Measurements from ENCODE around the gene CXCL8.

CXCL8 gene

GRCh38 chr4:73718375-73719373, 21.7 kb upstream of the CXCL8 start:
- DNase-seq (ENCODE audit: low spot score), result no peak

GRCh38 chr4:73721435-73721834, 18.9 kb upstream of the CXCL8 start:
- no peak for DNase-seq (ENCODE audit: low spot score)

- DNase-seq (ENCODE audit: low spot score), result no peak
Measured at GRCh38 chr4:73721909-73722308, 18.5 kb upstream of the CXCL8 start.

- DNase-seq (ENCODE audit: low spot score), result no peak
Measured at GRCh38 chr4:73723023-73723422, 17.3 kb upstream of the CXCL8 start.

GRCh38 chr4:73723928-73724327, 16.4 kb upstream of the CXCL8 start:
- DNase-seq (ENCODE audit: low spot score), result no peak

- no peak for DNase-seq (ENCODE audit: low spot score)
Measured at GRCh38 chr4:73725510-73725909, 14.9 kb upstream of the CXCL8 start.

- no peak for DNase-seq (ENCODE audit: low spot score)
Measured at GRCh38 chr4:73725985-73726384, 14.4 kb upstream of the CXCL8 start.

GRCh38 chr4:73727685-73728084, 12.7 kb upstream of the CXCL8 start:
- DNase-seq (ENCODE audit: low spot score), result no peak

- DNase-seq (ENCODE audit: low spot score), result no peak
Measured at GRCh38 chr4:73728091-73728741, 12.2 kb upstream of the CXCL8 start.

- no peak for DNase-seq (ENCODE audit: low spot score)
Measured at GRCh38 chr4:73729534-73730165, 10.7 kb upstream of the CXCL8 start.

GRCh38 chr4:73730292-73730691, 10.1 kb upstream of the CXCL8 start:
- DNase-seq (ENCODE audit: low spot score), result no peak

GRCh38 chr4:73730867-73731266, 9.5 kb upstream of the CXCL8 start:
- no peak for DNase-seq (ENCODE audit: low spot score)

GRCh38 chr4:73731968-73732610, 8.3 kb upstream of the CXCL8 start:
- DNase-seq (ENCODE audit: low spot score), result no peak

GRCh38 chr4:73732759-73733431, 7.5 kb upstream of the CXCL8 start:
- DNase-seq (ENCODE audit: low spot score), result no peak

GRCh38 chr4:73734530-73735001, 5.8 kb upstream of the CXCL8 start:
- no peak for DNase-seq (ENCODE audit: low spot score)

GRCh38 chr4:73735231-73735630, 5.1 kb upstream of the CXCL8 start:
- DNase-seq (ENCODE audit: low spot score), result no peak

- DNase-seq (ENCODE audit: low spot score), result no peak
Measured at GRCh38 chr4:73741031-73741749, 821 bp downstream of the CXCL8 start.

GRCh38 chr4:73741750-73742489, 1.6 kb downstream of the CXCL8 start:
- no peak for DNase-seq (ENCODE audit: low spot score)

- DNase-seq (ENCODE audit: low spot score), result no peak
Measured at GRCh38 chr4:73742490-73743160, 2.3 kb downstream of the CXCL8 start.

- no peak for DNase-seq (ENCODE audit: low spot score)
Measured at GRCh38 chr4:73743281-73743680, 2.9 kb downstream of the CXCL8 start.

Data from hematopoietic multipotent progenitor cell treated with erythropoietin and hydrocortisone succinate and interleukin-3 and kit ligand, for 15 days (in vitro differentiated cells).